SU-DHL-6 (cell line): ENCODE data around the gene BHLHE23.
"Not testable (repeated sequence)": the region's sequence is repeated elsewhere in the genome, so short reads cannot be mapped to it uniquely, and the experiment has no call there.

ENCODE experiments used
- CTCF ChIP-seq: fragments of 200-600 bp; sonication (generic); IDR thresholded peaks from one replicate; pipeline ENCODE4 v1.5.1; 2017; ENCODE audit warnings: antibody characterized with exemption, mild to moderate bottlenecking, low read length, moderate library complexity; ENCODE audit not compliant: insufficient read depth, poor library complexity, severe bottlenecking
- EZH2phosphoT487 ChIP-seq: fragments of 200-600 bp; sonication (generic), shearing (Covaris generic); conservative IDR thresholded peaks from 2 replicates; pipeline ENCODE4 v1.6.1; 2018; ENCODE audit warnings: mild to moderate bottlenecking, antibody characterized with exemption, low read length, moderate library complexity, mixed read lengths

GRCh38 chr20:63034710-63035602, 28.2 kb upstream of the BHLHE23 start:
- TF ChIP-seq CTCF, EZH2phosphoT487: not testable (repeated sequence)
